A673 (cell line): ENCODE results near the gene ZNF616.

ENCODE experiments used
- EZH2 ChIP-seq: fragments of 200-600 bp; sonication (generic); IDR thresholded peaks from 2 replicates; pipeline ENCODE4 v1.6.1; 2017; ENCODE audit warnings: borderline replicate concordance, low read depth, mild to moderate bottlenecking, mixed read lengths, antibody characterized with exemption, low read length; ENCODE audit not compliant: poor library complexity, severe bottlenecking
- TF ChIP-seq, protein P1 (sequence below): fragments of 300-800, 200-600 bp; sonication (generic); conservative IDR thresholded peaks from 2 replicates; pipeline ENCODE4 v1.5.1; 2017; ENCODE audit warnings: low read depth, mild to moderate bottlenecking, antibody characterized with exemption, low read length, moderate library complexity, mixed read lengths

- TF ChIP-seq, protein P1, sequence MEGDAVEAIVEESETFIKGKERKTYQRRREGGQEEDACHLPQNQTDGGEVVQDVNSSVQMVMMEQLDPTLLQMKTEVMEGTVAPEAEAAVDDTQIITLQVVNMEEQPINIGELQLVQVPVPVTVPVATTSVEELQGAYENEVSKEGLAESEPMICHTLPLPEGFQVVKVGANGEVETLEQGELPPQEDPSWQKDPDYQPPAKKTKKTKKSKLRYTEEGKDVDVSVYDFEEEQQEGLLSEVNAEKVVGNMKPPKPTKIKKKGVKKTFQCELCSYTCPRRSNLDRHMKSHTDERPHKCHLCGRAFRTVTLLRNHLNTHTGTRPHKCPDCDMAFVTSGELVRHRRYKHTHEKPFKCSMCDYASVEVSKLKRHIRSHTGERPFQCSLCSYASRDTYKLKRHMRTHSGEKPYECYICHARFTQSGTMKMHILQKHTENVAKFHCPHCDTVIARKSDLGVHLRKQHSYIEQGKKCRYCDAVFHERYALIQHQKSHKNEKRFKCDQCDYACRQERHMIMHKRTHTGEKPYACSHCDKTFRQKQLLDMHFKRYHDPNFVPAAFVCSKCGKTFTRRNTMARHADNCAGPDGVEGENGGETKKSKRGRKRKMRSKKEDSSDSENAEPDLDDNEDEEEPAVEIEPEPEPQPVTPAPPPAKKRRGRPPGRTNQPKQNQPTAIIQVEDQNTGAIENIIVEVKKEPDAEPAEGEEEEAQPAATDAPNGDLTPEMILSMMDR: no peak
- TF ChIP-seq EZH2: no peak
Observed at GRCh38 chr19:52170304-52170703, 30.6 kb upstream of the ZNF616 start.
